ENCODE data around the gene TLE5. TPM values are rescaled to one million over a fixed set of nuclear protein-coding genes. Genes with fewer than 3 reads are reported as not detected.

TLE5 gene, protein sequence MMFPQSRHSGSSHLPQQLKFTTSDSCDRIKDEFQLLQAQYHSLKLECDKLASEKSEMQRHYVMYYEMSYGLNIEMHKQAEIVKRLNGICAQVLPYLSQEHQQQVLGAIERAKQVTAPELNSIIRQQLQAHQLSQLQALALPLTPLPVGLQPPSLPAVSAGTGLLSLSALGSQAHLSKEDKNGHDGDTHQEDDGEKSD
- polyA plus RNA-seq (2012; ENCODE audit: insufficient read depth, insufficient read length, low read depth) = 1,091 TPM

DNA sequence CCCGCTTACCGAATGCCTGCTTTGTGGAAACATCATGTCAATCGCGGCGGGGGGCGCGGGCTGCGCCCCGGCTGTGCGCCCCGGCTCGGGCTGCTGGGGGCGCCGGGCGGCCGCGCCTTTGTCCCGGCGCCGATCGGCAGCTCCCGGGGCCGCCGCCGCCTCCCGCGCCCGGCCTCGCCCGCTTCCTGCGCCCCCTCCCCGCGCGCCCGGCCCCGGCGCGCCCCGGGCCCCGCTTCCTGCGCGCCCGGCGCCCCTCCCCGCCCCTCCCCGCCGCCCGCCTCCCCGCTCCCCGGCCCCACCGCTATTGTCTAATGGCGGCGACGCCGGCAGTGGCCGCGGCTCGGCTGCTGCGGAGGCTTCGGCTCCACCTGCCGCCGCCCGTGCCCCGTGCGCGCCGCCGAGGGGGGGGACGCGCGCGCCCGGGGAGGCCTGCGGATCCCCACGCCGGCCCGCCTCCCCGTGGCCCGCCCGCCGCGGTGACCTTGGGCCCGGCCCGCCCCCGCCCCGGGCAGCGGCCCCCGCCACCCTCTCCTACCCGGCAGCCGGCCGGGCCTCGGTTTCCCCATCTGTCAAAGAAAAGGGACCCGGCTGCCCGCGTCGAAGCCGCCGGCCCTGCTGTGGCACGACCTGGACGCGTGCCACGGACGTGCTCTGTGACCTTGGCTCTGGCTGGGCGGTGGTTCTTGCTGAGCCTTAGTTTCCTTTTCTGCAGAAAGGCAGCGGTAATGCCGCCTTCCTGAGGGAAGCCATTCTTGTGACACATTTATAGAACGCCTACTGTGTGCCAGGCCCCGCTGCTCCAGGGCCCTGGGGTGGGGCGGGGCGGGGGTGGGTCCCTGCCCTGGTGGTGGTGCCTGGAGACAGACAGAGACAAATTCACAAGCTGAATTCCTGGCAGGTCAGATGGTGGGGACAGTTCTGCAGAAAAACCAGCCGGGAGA is at the start of gene TLE5:
Gene TLE5, minus strand, starts transcription at position 331 of the 941 bp plus-strand sequence. Its CDS starts 295 bp downstream, at position 36.
- Histone ChIP-seq H3K36me3 (peaks cover 17% of the 10 kb centered on the region), H3K4me3 (ENCODE audit: low read depth, low read length) (peak within 1 kb of the TSS; percentile 77), H3K27me3 (no peaks in the 10 kb centered on the region), H3K9me3 (no peaks in the 10 kb centered on the region), H3K4me1 (peaks cover 6% of the 10 kb centered on the region)
- DNase-seq = peak; percentile 73
- TF ChIP-seq CTCF (IDR thresholded peaks at IDR 0.05; ENCODE audit: low read depth, low read length) = no peak

GRCh38 chr19:3111586-3112247 is 49.4 kb upstream of the TLE5 start:
- no peak for DNase-seq
- Histone ChIP-seq H3K4me1 (no peaks in the 10 kb centered on the region), H3K9me3 (no peaks in the 10 kb centered on the region), H3K4me3 (ENCODE audit: low read depth, low read length) (no peak overlapping the region), H3K27me3 (no peaks in the 10 kb centered on the region), H3K36me3 (peaks cover 11% of the 10 kb centered on the region; the same call in 1 of the 2 replicates)
- TF ChIP-seq CTCF (IDR thresholded peaks at IDR 0.05; ENCODE audit: low read depth, low read length) = no peak

DNA sequence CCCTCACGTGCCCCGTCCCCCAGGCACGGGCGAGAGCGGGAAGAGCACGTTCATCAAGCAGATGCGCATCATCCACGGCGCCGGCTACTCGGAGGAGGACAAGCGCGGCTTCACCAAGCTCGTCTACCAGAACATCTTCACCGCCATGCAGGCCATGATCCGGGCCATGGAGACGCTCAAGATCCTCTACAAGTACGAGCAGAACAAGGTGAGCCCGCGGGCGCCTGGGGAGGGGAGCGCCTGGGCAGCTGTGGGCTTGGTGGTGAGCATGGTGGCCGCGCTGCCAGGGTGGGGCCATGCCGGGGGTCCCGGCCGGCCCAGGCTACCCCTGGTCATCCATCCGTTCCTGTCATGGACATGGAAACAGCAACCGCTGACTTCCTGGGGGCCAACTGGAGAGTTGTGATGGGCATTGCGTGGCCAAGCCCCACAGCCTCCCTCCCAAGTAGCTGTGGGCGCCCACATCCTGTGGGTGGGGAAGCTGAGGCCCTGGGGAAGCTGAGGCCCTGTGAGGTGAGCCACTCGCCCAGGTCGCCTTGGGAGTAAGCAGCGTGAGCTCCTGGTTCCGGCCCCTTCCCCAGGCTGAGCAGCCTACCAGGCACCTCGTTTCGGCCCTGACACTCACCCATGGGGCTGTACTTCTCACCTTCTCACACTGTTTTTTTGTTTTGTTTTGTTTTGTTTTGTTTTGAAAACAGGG is 48.0 kb upstream of the TLE5 start:
- Histone ChIP-seq H3K9me3 (no peaks in the 10 kb centered on the region), H3K4me1 (no peaks in the 10 kb centered on the region), H3K27me3 (no peaks in the 10 kb centered on the region), H3K4me3 (ENCODE audit: low read depth, low read length) (no peak overlapping the region), H3K36me3 (peaks cover 8% of the 10 kb centered on the region; the same call in 1 of the 2 replicates)
- peak; percentile 12 for DNase-seq
- TF ChIP-seq CTCF (IDR thresholded peaks at IDR 0.05; ENCODE audit: low read depth, low read length) = no peak

DNA sequence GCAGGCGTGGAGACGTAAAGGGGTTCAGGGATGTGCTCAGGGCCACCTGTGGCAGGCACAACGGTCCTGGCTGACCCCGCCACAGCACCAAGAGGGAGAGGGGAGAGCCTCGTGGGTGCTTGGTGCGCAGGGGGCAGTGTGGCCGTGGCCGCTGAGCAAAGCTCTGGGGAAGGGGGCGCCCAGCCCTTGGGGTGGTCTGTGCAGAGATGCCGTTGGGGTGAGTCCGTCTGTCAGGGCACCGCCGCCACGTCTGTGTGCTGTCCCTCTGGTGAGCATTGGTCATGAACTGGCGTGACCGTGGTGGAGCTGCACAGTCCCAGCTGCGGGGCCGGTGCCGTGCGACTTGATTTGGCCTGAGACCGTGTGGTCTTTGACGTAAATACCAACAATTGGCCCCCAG is 47.2 kb upstream of the TLE5 start:
- DNase-seq = peak; percentile 4
- Histone ChIP-seq H3K27me3 (no peaks in the 10 kb centered on the region), H3K4me3 (ENCODE audit: low read depth, low read length) (no peak overlapping the region), H3K4me1 (no peaks in the 10 kb centered on the region), H3K36me3 (peaks cover 8% of the 10 kb centered on the region; the same call in 1 of the 2 replicates), H3K9me3 (no peaks in the 10 kb centered on the region)
- TF ChIP-seq CTCF (IDR thresholded peaks at IDR 0.05; ENCODE audit: low read depth, low read length) = no peak

DNA sequence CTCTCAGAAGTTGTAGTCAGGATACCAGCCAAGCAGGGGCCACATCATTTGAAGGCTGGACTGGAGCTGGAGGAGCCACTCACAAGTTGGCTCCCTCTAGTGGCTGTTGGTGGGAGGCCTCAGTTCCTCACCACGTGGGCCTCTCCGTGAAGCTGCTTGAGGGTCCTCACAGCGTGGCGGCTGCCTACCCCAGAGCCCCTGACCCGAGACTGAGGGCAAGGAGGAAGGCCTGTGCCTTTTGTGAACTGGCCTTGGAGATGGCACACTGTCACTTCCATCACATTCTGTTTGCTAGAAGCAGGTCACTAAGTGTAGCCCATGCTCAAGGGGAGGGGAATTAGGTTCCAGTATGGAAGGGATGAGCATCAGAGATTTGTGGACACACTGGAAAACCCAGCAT is 46.5 kb upstream of the TLE5 start:
- Histone ChIP-seq H3K4me1 (no peaks in the 10 kb centered on the region), H3K36me3 (peaks cover 5% of the 10 kb centered on the region; the same call in 1 of the 2 replicates), H3K4me3 (ENCODE audit: low read depth, low read length) (no peak overlapping the region), H3K27me3 (no peaks in the 10 kb centered on the region), H3K9me3 (no peaks in the 10 kb centered on the region)
- peak; percentile 80 for DNase-seq
- peak; percentile 92 for TF ChIP-seq CTCF (IDR thresholded peaks at IDR 0.05; ENCODE audit: low read depth, low read length)
